T-helper 2 cell treated with Interferon-gamma antibody and Interleukin-4, amounts not matched to agents 5 μg/mL and 100 μg/mL, for 36 hours (primary cell): ENCODE measurements around the gene PEAR1.

Experiments
- DNase-seq: peaks from one replicate; pipeline ENCODE4 v3.0.0; 2021; ENCODE audit warnings: low spot score
- H3K27ac Mint-ChIP-seq: one replicate; pipeline ENCODE4 v1.8.0; 2021; ENCODE audit warnings: mild to moderate bottlenecking, mixed read lengths
- H3K27me3 Mint-ChIP-seq: one replicate; pipeline ENCODE4 v1.8.0; 2021; ENCODE audit warnings: low read depth, mixed read lengths
- H3K36me3 Mint-ChIP-seq: one replicate; pipeline ENCODE4 v1.8.0; 2021; ENCODE audit warnings: low read depth, mixed read lengths
- H3K4me1 Mint-ChIP-seq: one replicate; pipeline ENCODE4 v1.8.0; 2021; ENCODE audit warnings: low read depth, mixed read lengths
- H3K4me3 Mint-ChIP-seq: one replicate; pipeline ENCODE4 v1.8.0; 2022; ENCODE audit warnings: mild to moderate bottlenecking, moderate library complexity, mixed read lengths
- H3K9me3 Mint-ChIP-seq: one replicate; pipeline ENCODE4 v1.8.0; 2021; ENCODE audit warnings: mixed read lengths

The PEAR1 gene

DNA sequence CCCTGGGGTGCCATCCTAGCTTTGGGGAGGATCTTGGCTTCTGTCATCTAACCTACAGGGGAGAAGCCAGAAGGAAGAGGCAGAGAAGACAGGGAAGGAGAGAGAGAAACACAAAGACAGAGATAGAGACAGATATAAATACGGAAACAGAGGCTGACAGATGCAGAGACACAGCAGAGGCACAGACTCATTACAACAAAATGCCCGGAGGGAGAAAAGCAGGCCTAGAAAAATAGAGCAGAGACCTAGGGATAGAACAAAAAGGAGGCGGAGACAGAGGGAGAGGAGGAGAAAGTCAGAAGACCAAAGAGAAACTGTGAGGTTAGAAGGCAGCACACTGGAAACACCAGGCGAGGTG, 1.9 kb downstream of the PEAR1 start:
- Mint-ChIP-seq H3K4me1 (peaks cover 8% of the 10 kb centered on the region), H3K27ac (no peak overlapping the region), H3K27me3 (peaks cover 66% of the 10 kb centered on the region), H3K9me3 (no peaks in the 10 kb centered on the region), H3K4me3 (no peak overlapping the region), H3K36me3 (no peaks in the 10 kb centered on the region)
- no peak for DNase-seq

DNA sequence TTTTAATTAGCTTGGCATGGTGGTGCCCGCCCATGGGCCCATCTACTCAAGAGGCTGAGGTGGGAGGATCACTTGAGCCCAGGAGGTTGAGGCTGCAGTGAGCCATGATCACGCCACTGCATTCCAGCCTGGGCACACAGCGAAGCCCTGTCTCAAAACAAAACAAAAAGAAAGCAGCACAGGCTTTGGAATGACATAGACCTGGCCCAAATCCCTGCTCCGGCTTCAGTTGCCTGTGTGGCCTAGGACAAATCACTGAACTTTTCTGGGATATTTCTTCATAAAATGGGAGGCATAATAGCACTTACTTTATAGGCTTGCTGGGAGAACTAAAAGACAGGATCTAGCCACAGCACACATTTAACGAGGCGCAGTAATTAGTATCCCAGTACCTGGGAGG, 2.4 kb downstream of the PEAR1 start:
- H3K27ac Mint-ChIP-seq, result no peak overlapping the region
- H3K27me3 Mint-ChIP-seq, result peaks cover 63% of the 10 kb centered on the region

DNA sequence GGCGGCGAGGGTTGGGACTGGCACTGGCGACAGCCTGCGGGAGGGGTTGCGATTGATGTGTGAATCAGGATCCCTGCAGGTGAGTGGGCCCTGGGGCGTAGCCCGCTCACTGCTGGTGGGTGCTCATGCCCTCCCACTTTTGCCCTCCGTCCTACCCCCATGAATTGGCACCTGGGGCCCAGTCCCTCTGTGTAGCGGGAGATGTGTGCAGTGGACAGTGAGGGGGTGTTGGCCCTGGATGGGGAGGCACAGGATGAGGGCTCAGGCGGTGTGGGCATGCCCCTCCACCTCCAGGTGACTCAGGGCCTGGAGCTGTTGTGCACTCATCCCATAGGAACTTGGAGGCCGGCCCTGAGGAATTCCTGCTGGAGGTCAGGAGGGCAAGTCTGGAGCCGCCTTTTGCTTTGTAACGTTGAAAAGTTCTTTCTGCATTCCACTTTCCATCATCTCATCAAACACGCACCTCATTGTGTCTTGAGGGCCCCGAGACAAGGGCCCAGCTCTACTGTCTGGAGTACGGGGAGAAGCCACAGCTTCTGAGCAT, 3.0 kb downstream of the PEAR1 start:
- H3K4me3 Mint-ChIP-seq, result no peak overlapping the region
- H3K9me3 Mint-ChIP-seq, result no peaks in the 10 kb centered on the region
- no peaks in the 10 kb centered on the region for H3K36me3 Mint-ChIP-seq
- peaks cover 59% of the 10 kb centered on the region for H3K27me3 Mint-ChIP-seq
- DNase-seq, result no peak
- peaks cover 8% of the 10 kb centered on the region for H3K4me1 Mint-ChIP-seq
- H3K27ac Mint-ChIP-seq, result no peak overlapping the region

More for the DNA sequence above, 2.4 kb downstream of the PEAR1 start:
- no peak for DNase-seq
- Mint-ChIP-seq H3K4me1 (peaks cover 8% of the 10 kb centered on the region), H3K9me3 (no peaks in the 10 kb centered on the region), H3K36me3 (no peaks in the 10 kb centered on the region), H3K4me3 (no peak overlapping the region)

DNA sequence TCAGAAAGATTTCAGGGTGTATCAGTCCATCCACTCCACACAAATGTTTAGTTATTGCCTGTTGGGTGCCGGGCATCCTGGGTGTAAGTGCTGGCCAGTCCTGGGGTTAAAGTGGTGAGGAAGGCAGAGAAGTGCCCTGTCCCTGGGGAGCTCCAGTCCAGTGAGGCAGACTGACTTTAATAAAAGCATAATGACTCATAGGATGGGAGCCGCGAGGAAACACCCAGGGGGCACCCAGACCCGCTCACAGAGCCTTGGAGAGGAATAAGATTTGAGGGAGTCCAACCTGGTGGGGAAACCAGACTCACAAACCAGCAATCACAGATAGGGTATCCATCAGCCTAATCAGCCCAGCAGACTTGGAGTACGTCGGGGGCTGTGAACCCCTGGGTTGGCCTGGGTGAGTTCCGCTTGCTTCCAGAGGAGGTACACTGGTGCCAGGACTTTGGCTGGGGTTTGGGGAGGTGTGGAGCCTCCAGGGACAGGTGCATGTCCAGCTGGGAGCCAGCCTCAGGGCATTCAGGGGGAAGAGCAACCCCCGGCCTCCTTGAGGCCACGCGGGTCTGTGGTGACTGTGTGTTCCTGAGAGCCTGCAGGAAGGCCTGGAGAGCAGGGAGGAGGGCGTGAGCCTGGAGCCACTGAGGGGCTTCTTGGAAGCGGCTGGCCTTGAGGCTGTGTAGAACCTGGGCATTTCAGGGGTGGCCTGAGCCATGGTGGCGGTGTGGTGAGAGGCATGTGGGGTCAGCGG, 3.7 kb downstream of the PEAR1 start:
- DNase-seq, result no peak
- peaks cover 5% of the 10 kb centered on the region for H3K4me1 Mint-ChIP-seq
- H3K27ac Mint-ChIP-seq, result no peak overlapping the region
- H3K9me3 Mint-ChIP-seq, result no peaks in the 10 kb centered on the region
- peaks cover 56% of the 10 kb centered on the region for H3K27me3 Mint-ChIP-seq
- H3K36me3 Mint-ChIP-seq, result no peaks in the 10 kb centered on the region
- no peak overlapping the region for H3K4me3 Mint-ChIP-seq

DNA sequence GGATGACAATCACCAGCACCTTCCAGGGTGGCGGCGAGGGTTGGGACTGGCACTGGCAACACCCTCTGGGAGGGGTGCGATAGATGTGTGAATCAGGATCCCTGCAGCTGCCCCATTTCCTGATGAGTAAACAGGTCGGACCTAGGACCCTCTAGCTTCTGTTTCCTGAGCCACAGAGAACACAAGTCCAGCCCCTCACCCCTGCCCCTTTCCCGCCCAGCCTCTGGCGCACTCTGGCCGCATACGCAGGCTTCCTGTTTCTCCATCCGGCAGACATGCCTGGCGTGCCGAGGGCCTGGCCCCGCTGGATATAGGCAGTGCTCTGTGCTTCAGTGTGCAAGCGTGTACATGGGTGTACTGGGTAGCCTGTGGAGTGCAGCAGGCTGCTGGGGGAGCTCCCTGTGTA, 4.6 kb downstream of the PEAR1 start:
- Mint-ChIP-seq H3K9me3 (no peaks in the 10 kb centered on the region), H3K4me1 (peaks cover 5% of the 10 kb centered on the region), H3K27me3 (peaks cover 54% of the 10 kb centered on the region), H3K4me3 (no peak overlapping the region), H3K36me3 (no peaks in the 10 kb centered on the region), H3K27ac (no peak overlapping the region)
- no peak for DNase-seq

DNA sequence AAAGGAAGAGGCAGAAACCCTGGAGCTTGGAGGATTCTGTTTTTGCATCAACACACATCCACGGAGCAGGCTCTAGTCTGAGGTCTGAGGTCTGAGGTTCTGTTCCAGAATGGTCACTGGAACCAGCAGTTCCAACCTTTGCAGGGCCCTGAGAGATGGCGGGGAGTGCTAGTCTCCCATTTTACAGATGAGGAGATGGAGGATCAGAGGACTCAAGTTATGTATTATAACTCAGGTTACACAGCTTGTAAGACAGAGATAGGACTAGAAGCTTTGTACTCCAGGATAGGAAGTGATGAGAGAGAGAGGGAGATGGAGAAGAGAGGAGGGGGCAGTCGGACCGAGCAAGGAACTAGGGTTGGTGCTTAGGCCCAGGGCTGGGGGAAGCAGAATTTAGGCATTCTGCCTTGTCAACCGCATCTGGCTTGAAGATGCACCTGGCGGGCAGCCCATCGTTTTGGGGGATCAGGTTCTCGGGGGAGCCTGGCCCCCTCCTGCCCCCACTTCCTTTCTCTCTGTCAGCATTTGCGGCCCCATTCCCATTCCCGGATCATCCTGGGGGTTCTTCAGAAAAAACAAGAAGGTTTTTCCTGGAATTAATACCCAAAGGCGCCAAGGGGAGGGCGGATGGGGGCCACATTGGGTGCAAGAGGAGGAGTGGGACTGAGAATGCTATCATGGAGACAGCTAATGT, 5.6 kb downstream of the PEAR1 start:
- H3K27ac Mint-ChIP-seq, result no peak overlapping the region
- H3K36me3 Mint-ChIP-seq, result no peaks in the 10 kb centered on the region
- no peak for DNase-seq
- H3K4me3 Mint-ChIP-seq, result no peak overlapping the region
- peaks cover 5% of the 10 kb centered on the region for H3K4me1 Mint-ChIP-seq
- H3K9me3 Mint-ChIP-seq, result no peaks in the 10 kb centered on the region
- peaks cover 48% of the 10 kb centered on the region for H3K27me3 Mint-ChIP-seq

- Mint-ChIP-seq H3K36me3 (no peaks in the 10 kb centered on the region), H3K4me3 (no peak overlapping the region), H3K27ac (no peak overlapping the region), H3K4me1 (peaks cover 5% of the 10 kb centered on the region), H3K9me3 (no peaks in the 10 kb centered on the region), H3K27me3 (peaks cover 41% of the 10 kb centered on the region)
- DNase-seq, result no peak
Measured at GRCh38 chr1:156899956-156900718, 6.6 kb downstream of the PEAR1 start.

GRCh38 chr1:156900896-156901589, 7.5 kb downstream of the PEAR1 start:
- Mint-ChIP-seq H3K4me1 (peaks cover 5% of the 10 kb centered on the region), H3K27me3 (peaks cover 38% of the 10 kb centered on the region), H3K9me3 (no peaks in the 10 kb centered on the region), H3K4me3 (no peak overlapping the region), H3K36me3 (no peaks in the 10 kb centered on the region), H3K27ac (no peak overlapping the region)
- no peak for DNase-seq

DNA sequence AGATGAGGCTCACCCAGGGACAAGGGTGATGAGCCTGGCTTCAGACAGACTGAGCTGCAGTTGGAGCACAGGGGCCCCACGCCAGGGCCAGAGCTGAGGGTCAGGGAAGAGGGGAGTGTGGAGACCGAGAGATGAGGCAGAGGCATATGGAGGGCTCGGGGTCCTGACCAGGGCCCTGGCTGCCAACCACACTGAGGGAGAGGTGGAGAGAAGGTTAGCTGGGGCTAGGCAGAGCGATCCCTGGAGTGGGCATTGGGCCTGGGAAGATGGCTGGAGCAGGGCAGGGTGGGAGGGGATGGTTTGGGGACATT, 8.0 kb downstream of the PEAR1 start:
- Mint-ChIP-seq H3K4me1 (peaks cover 5% of the 10 kb centered on the region), H3K36me3 (no peaks in the 10 kb centered on the region), H3K27me3 (peaks cover 36% of the 10 kb centered on the region), H3K9me3 (no peaks in the 10 kb centered on the region), H3K4me3 (no peak overlapping the region), H3K27ac (no peak overlapping the region)
- no peak for DNase-seq

GRCh38 chr1:156901966-156902915, 8.7 kb downstream of the PEAR1 start:
- Mint-ChIP-seq H3K4me3 (no peak overlapping the region), H3K9me3 (no peaks in the 10 kb centered on the region), H3K36me3 (no peaks in the 10 kb centered on the region), H3K4me1 (peaks cover 8% of the 10 kb centered on the region), H3K27me3 (peaks cover 31% of the 10 kb centered on the region), H3K27ac (no peak overlapping the region)
- no peak for DNase-seq

DNA sequence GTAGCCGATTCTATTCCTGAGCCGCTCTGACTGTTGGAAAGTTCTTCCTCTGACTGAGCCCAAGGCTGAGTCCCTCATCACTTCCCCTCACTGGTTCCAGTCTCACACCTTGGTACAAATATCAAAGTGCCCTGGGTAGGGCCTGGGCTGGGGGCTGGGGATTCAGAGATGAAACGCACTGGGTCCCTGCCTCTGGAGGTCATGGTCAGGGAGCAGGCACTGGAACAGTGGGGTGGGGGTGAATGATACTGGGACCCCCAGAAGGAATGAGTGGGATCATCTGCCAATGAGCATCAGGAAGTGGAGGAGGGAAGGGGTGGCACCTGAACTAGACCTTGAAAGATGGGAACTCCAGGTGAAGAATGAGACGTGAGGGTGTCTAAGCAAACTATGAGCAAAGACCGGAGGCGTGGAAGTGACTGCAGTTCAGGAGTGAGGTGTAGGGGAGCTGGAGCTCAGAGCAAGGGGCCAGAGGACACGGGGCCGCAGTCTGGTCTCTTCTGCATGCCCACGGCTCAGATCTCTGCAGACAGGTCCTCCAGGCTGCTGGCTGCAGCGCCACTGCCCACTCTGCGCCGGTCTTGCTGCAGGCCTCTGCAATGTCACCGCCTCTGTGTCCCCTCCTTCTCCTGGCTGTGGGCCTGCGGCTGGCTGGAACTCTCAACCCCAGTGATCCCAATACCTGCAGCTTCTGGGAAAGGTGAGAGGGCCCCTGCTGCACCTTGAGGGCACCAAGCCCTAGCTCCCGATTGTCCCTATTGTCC, 10.0 kb downstream of the PEAR1 start:
- Mint-ChIP-seq H3K27me3 (peaks cover 23% of the 10 kb centered on the region), H3K9me3 (no peaks in the 10 kb centered on the region), H3K36me3 (no peaks in the 10 kb centered on the region), H3K4me3 (no peak overlapping the region), H3K4me1 (peaks cover 5% of the 10 kb centered on the region), H3K27ac (no peak overlapping the region)
- no peak for DNase-seq

GRCh38 chr1:156904187-156904959, 10.9 kb downstream of the PEAR1 start:
- Mint-ChIP-seq H3K27me3 (peaks cover 16% of the 10 kb centered on the region), H3K27ac (no peak overlapping the region), H3K4me3 (no peak overlapping the region), H3K9me3 (no peaks in the 10 kb centered on the region), H3K4me1 (peaks cover 3% of the 10 kb centered on the region), H3K36me3 (no peaks in the 10 kb centered on the region)
- no peak for DNase-seq
